K562 (cell line): Measurements from ENCODE around the gene HS3ST5. TPM values are rescaled to one million over a fixed set of nuclear protein-coding genes. Genes with fewer than 3 reads are reported as not detected.
A peak's percentile ranks its signal among the peaks of the same experiment; 100 is the strongest.

ENCODE experiments used
- ATAC-seq: fragments of 200-7000 bp; cut with Tn5 transposase; 3 replicates; pipeline ENCODE4 v1.9.1; 2020; ENCODE audit warnings: moderate library complexity
- BruUV-seq: library from RNA; stranded (reverse); fragments of 400-500 nt; replicated peaks from 2 replicates; lab custom pipeline; 2021; lab: Mats Ljungman, UMichigan
- CTCF ChIA-PET: fragments of 300-600 bp; formaldehyde crosslinking; extraction: SDS; loops from one replicate; lab custom pipeline; 2021; ENCODE audit warnings: low intra/inter-chr PET ratio; lab: Yijun Ruan, JAX
- POLR2A ChIA-PET: fragments of 300-600, 350-650 bp; sonication (Branson Sonifier 250); formaldehyde crosslinking; extraction: SDS; loops from one replicate; lab custom pipeline; 2021; ENCODE audit warnings: antibody characterized with exemption, inconsistent platforms; lab: Yijun Ruan, JAX
- DNase-seq, 4 experiments: peaks; one replicate each; pipeline versions ENCODE4 v3.0.0 to v3.0.0-alpha.2; 2011 to 2018; ENCODE audit warnings: low spot score in 3 of 4, mixed read lengths in 3 of 4; ENCODE audit errors: extremely low read depth in 1 of 4
- FAIRE-seq: peaks from 2 replicates; lab custom pipeline; 2011; peaks lifted over from hg19 to GRCh38; lab: Jason Lieb, UNC
- H2AFZ ChIP-seq: 2 replicates; pipeline ENCODE4 v1.6.0; 2011; ENCODE audit warnings: low read depth, low read length, control low read depth, inconsistent platforms
- H3K27ac ChIP-seq: fragments of 200-600 bp; 3 replicates; pipeline ENCODE4 v1.8.0; 2011; ENCODE audit warnings: low read depth, mild to moderate bottlenecking, control low read depth, inconsistent platforms, low read length, moderate library complexity, mixed read lengths; ENCODE audit errors: extremely low read depth
- H3K27me3 ChIP-seq, 2 experiments: fragments of 300-600 bp in 1 of 2; 2 replicates in 1 of 2; 3 replicates in 1 of 2; pipeline versions ENCODE4 v1.6.0 to v1.8.0; 2011; ENCODE audit warnings: inconsistent platforms in 2 of 2, low read length in 2 of 2, mild to moderate bottlenecking in 1 of 2, mixed read lengths in 1 of 2, moderate library complexity in 1 of 2; ENCODE audit not compliant: control insufficient read depth in 2 of 2, insufficient read depth in 2 of 2
- H3K36me3 ChIP-seq: fragments of 300-600 bp; 3 replicates; pipeline ENCODE4 v1.8.0; 2011; ENCODE audit warnings: mild to moderate bottlenecking, low read length, inconsistent platforms; ENCODE audit not compliant: control insufficient read depth, insufficient read depth
- H3K4me1 ChIP-seq, 2 experiments: fragments of 200-600 bp in 1 of 2; replicated peaks in 1 of 2; 2 replicates in 1 of 2; 3 replicates in 1 of 2; pipeline versions ENCODE4 v1.5.1 to v1.8.0; 2011; ENCODE audit warnings: inconsistent platforms in 2 of 2, low read length in 2 of 2, mild to moderate bottlenecking in 1 of 2, mixed read lengths in 1 of 2, moderate library complexity in 1 of 2; ENCODE audit not compliant: control insufficient read depth in 2 of 2, insufficient read depth in 2 of 2
- H3K4me2 ChIP-seq: 2 replicates; pipeline ENCODE4 v1.6.1; 2011; ENCODE audit warnings: low read length, control low read depth, inconsistent platforms, mixed read lengths; ENCODE audit not compliant: insufficient read depth
- H3K4me3 ChIP-seq: fragments of 200-600 bp; sonication (generic), shearing (Covaris generic); 2 replicates; pipeline ENCODE4 v1.5.1; 2016; ENCODE audit warnings: control low read depth, inconsistent platforms
- H3K79me2 ChIP-seq: fragments of 200-600 bp; 3 replicates; pipeline ENCODE4 v1.8.0; 2011; ENCODE audit warnings: low read length, inconsistent platforms; ENCODE audit not compliant: control insufficient read depth, insufficient read depth
- H3K9ac ChIP-seq, 2 experiments: 2 replicates each; pipeline versions ENCODE4 v1.6.0 to v1.6.1; 2011; ENCODE audit warnings: low read depth in 2 of 2, low read length in 2 of 2, control low read depth in 1 of 2, inconsistent platforms in 1 of 2, mild to moderate bottlenecking in 1 of 2, mixed read lengths in 1 of 2; ENCODE audit not compliant: insufficient read depth in 1 of 2
- H3K9me1 ChIP-seq: one replicate; pipeline ENCODE4 v1.6.0; 2011; ENCODE audit warnings: inconsistent platforms, mild to moderate bottlenecking, low read length, moderate library complexity; ENCODE audit not compliant: control insufficient read depth, insufficient read depth
- H3K9me3 ChIP-seq: replicated peaks from 2 replicates; pipeline ENCODE4 v1.5.1; 2011; ENCODE audit warnings: low read depth, low read length, inconsistent platforms; ENCODE audit not compliant: control insufficient read depth, insufficient read depth
- H4K20me1 ChIP-seq: replicated peaks from 2 replicates; pipeline ENCODE4 v1.6.1; 2011; ENCODE audit warnings: low read length, inconsistent platforms, mixed read lengths; ENCODE audit not compliant: control insufficient read depth, insufficient read depth
- CBFB ChIP-seq: sonication (generic); formaldehyde crosslinking; IDR thresholded peaks from 2 replicates; pipeline ENCODE4 v1.4.0; 2020; ENCODE audit warnings: mild to moderate bottlenecking, missing genetic modification reagents
- CTBP1 ChIP-seq: fragments of 450-650 bp; IDR thresholded peaks from 2 replicates; pipeline ENCODE4 v1.6.1; 2016; ENCODE audit warnings: borderline replicate concordance
- FOXK1 ChIP-seq: sonication (generic); formaldehyde crosslinking; IDR thresholded peaks from 2 replicates; pipeline ENCODE4 v1.8.0; 2022; ENCODE audit warnings: missing genetic modification reagents, mild to moderate bottlenecking, borderline replicate concordance
- HNRNPH1 ChIP-seq: fragments of 200-400 bp; formaldehyde crosslinking; optimal IDR thresholded peaks from 2 replicates; pipeline ENCODE3; 2017; ENCODE audit warnings: low read depth, mild to moderate bottlenecking, low read length, moderate library complexity
- NRF1 ChIP-seq, 2 experiments: fragments of 450-650 bp; IDR thresholded peaks in 1 of 2; conservative IDR thresholded peaks in 1 of 2; 2 replicates each; pipeline ENCODE4 v1.6.1; 2014; ENCODE audit warnings: mild to moderate bottlenecking in 2 of 2
- PBX2 ChIP-seq, 2 experiments: IDR thresholded peaks in 1 of 2; conservative IDR thresholded peaks in 1 of 2; 2 replicates each; pipeline ENCODE4 v1.6.1; 2016; ENCODE audit warnings: low read depth in 2 of 2, mild to moderate bottlenecking in 1 of 2, missing compliant biosample characterization in 1 of 2, missing genetic modification characterization in 1 of 2, moderate library complexity in 1 of 2
- PRPF4 ChIP-seq: fragments of 200-400 bp; formaldehyde crosslinking; IDR thresholded peaks from one replicate; pipeline ENCODE4 v1.6.1; 2017; ENCODE audit warnings: low read length, low read depth, mild to moderate bottlenecking; ENCODE audit not compliant: insufficient read depth, poor library complexity, severe bottlenecking
- SNIP1 ChIP-seq: fragments of 450-650 bp; IDR thresholded peaks from 2 replicates; pipeline ENCODE4 v1.7.1; 2017; ENCODE audit warnings: low read depth, mild to moderate bottlenecking
- ZNF639 ChIP-seq, 2 experiments: fragments of 200-800 bp in 1 of 2; sonication (Bioruptor generic) in 1 of 2; sonication (generic) in 1 of 2; formaldehyde crosslinking in 1 of 2; IDR thresholded peaks in 1 of 2; conservative IDR thresholded peaks in 1 of 2; 2 replicates each; pipeline versions ENCODE4 v1.5.0 to v1.6.1; 2016 to 2020; ENCODE audit warnings: missing compliant biosample characterization in 1 of 2, missing genetic modification characterization in 1 of 2, missing genetic modification reagents in 1 of 2
- WGBS: fragments of 100-300 bp; shearing (Covaris generic); methylation state at CpG from one replicate; pipeline ENCODE4 v1.1.6; 2016; ENCODE audit warnings: low coverage, mixed read lengths; ENCODE audit not compliant: insufficient coverage; ENCODE audit errors: missing lambda C conversion rate; 5-methylcytosine and 5-hydroxymethylcytosine counted together
- in situ Hi-C: fragments of 300-500 bp; cut with MboI; formaldehyde crosslinking; loops from 4 replicates; pipeline ENCODE4 v1.15.0; 2018; ENCODE audit warnings: inconsistent platforms, mixed read lengths
- intact Hi-C: fragments of 100-400 bp; cut with micrococcal nuclease; formaldehyde crosslinking; loops from 2 replicates; pipeline ENCODE4 v1.14.2; 2022
- polyA plus RNA-seq, 8 experiments: library from polyadenylated mRNA; depleted of rRNA in 4 of 8; stranded (reverse) in 5 of 8; unstranded in 3 of 8; fragments of >200 nt; fragmentation: Nextera tagmentation in 2 of 8; fragmentation: Illumina TruSeq in 1 of 8; extraction: Ambion mirVana in 2 of 8; extraction: Trizol in 1 of 8; gene quantifications; 2 replicates each; pipeline versions ENCODE4 v1.2.1 to v1.2.3, GENCODE V29; 2011 to 2014; ENCODE audit warnings: inconsistent platforms in 1 of 8, missing spikeins in 1 of 8
- total RNA-seq, 7 experiments: library from RNA; depleted of rRNA in 6 of 7; stranded (reverse); fragments of >200 nt in 6 of 7; fragmentation: Illumina TruSeq in 2 of 7; extraction: Trizol in 2 of 7; gene quantifications; 2 replicates each; pipeline versions ENCODE4 v1.2.1 to v1.2.3, GENCODE V29; 2011 to 2021; ENCODE audit warnings: low replicate concordance in 1 of 7

Gene HS3ST5
- total and polyA plus RNA-seq, 9 of the 15 experiments (the other 6 are each of a cell fraction or from before 2014, with no cell fraction given): not detected

GRCh38 chr6:114084327-114084890 is 258.4 kb downstream of the HS3ST5 start:
- no peaks in the 10 kb centered on the region for H3K27me3 ChIP-seq
- TF ChIP-seq PRPF4: no peak
- no peak for TF ChIP-seq PBX2 (CRISPR knock-in tag; IDR thresholded peaks at IDR 0.05; ENCODE audit: low read depth)
- TF ChIP-seq PBX2 (tag; conservative IDR thresholded peaks at IDR 0.05; ENCODE audit: low read depth): no peak
- TF ChIP-seq ZNF639 (CRISPR knock-in tag; conservative IDR thresholded peaks at IDR 0.05 in 1 of 2, IDR thresholded peaks at IDR 0.05 in 1 of 2): no peak
- peak; percentile 83 to 85 for TF ChIP-seq NRF1 (conservative IDR thresholded peaks at IDR 0.05 in 1 of 2, IDR thresholded peaks at IDR 0.05 in 1 of 2)
- no peak for TF ChIP-seq CBFB (CRISPR knock-in tag)
- no peak for TF ChIP-seq HNRNPH1
- no peak for TF ChIP-seq SNIP1
- no peak for TF ChIP-seq FOXK1
- no peak for TF ChIP-seq CTBP1
- no peaks in the 10 kb centered on the region for H3K79me2 ChIP-seq
- no peak overlapping the region for H3K9ac ChIP-seq
- no peak for ATAC-seq
- FAIRE-seq: no peak
- H3K9me3 ChIP-seq: no peaks in the 10 kb centered on the region
- peak overlapping the region; percentile 76 for H2AFZ ChIP-seq
- no peaks in the 10 kb centered on the region for H3K4me1 ChIP-seq
- no peaks in the 10 kb centered on the region for H3K9me1 ChIP-seq
- peak overlapping the region; percentile 64 for H3K4me2 ChIP-seq
- no peaks in the 10 kb centered on the region for H3K36me3 ChIP-seq
- no peaks in the 10 kb centered on the region for H4K20me1 ChIP-seq
- in situ Hi-C loops: no loop called here
- CTCF ChIA-PET: no interaction called here
- no TSS peak for BruUV-seq
- H3K27ac ChIP-seq: no peak overlapping the region
- POLR2A ChIA-PET: no interaction called here
- intact Hi-C loops: no loop called here
- WGBS: 4% methylated on average over 14 of the region's 16 CpGs
- peak in 1 of 4 experiments; percentile 11 for DNase-seq
- no peak overlapping the region for H3K4me3 ChIP-seq
